Choroid plexus epithelial cell (primary cell): ENCODE data around the gene RGS6.

ENCODE experiments used
- DNase-seq: peaks from one replicate; pipeline ENCODE4 v3.0.0-alpha.2; 2010; ENCODE audit warnings: low read depth
- H3K4me3 ChIP-seq: 2 replicates; pipeline ENCODE4 v1.5.1; 2011; ENCODE audit warnings: low read depth, mild to moderate bottlenecking, control low read depth, low read length, moderate library complexity
- TF ChIP-seq, protein P1 (sequence below): conservative IDR thresholded peaks from 2 replicates; pipeline ENCODE4 v1.5.1; 2011; ENCODE audit warnings: low read depth, mild to moderate bottlenecking, control low read depth, inconsistent platforms, low read length, moderate library complexity

Gene RGS6

DNA sequence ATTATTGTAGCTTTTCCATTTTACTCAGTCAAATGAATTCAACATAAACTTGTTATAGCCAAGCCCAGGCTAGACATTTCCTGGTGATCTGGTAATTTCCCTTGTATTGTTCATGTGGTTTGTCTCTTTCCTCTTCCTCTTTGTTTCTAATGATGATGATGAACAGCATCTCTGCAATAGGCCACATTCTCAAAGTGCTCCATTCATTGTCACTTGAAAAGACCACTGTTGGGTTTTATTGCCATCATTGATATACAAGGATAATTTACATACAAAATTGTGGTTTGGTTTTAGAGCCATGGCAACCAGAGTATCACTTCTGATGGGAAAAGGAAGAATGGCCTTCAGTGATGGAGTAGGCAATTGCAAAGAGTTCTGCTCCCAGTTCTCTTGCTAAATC, 379.3 kb downstream of the RGS6 start:
- no peak for DNase-seq
- H3K4me3 ChIP-seq, result no peak overlapping the region
- TF ChIP-seq, protein P1, sequence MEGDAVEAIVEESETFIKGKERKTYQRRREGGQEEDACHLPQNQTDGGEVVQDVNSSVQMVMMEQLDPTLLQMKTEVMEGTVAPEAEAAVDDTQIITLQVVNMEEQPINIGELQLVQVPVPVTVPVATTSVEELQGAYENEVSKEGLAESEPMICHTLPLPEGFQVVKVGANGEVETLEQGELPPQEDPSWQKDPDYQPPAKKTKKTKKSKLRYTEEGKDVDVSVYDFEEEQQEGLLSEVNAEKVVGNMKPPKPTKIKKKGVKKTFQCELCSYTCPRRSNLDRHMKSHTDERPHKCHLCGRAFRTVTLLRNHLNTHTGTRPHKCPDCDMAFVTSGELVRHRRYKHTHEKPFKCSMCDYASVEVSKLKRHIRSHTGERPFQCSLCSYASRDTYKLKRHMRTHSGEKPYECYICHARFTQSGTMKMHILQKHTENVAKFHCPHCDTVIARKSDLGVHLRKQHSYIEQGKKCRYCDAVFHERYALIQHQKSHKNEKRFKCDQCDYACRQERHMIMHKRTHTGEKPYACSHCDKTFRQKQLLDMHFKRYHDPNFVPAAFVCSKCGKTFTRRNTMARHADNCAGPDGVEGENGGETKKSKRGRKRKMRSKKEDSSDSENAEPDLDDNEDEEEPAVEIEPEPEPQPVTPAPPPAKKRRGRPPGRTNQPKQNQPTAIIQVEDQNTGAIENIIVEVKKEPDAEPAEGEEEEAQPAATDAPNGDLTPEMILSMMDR, result no peak

DNA sequence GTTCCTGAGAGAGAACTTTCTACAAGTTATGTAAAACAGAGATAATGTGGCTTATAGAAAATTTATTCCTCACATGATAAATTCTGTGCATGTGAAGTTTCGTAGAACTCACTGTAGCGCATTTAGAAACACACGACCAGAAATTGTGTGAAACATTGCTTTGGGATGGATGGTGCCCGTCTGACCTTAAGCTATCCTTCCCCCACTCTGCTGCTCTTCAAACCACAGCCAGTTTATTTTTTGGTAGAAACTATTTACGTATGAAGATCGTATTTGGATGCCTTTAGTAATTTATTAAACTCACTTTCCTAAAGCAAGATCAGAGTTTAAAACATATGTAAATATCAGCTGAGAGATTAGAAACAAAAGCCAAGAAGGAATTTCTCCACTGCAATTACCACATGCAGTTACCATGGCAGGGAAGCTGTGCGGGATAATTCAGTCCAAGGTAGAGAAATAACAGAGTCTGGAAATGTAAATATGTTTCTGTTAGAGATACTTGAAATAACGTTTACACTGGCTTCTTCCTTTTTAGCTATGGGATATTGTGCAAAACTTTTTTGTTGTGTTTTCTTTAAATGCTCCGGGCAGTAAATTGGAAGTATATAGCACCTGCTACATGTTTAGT, 382.7 kb downstream of the RGS6 start:
- no peak overlapping the region for H3K4me3 ChIP-seq
- DNase-seq, result no peak
- TF ChIP-seq, protein P1, result no peak

- H3K4me3 ChIP-seq, result no peak overlapping the region
- TF ChIP-seq, protein P1, result no peak
- no peak for DNase-seq
Observed at GRCh38 chr14:72315714-72316113, 383.5 kb downstream of the RGS6 start.

GRCh38 chr14:72318648-72319047, 386.4 kb downstream of the RGS6 start:
- H3K4me3 ChIP-seq, result no peak overlapping the region
- no peak for DNase-seq
- TF ChIP-seq, protein P1, result no peak

DNA sequence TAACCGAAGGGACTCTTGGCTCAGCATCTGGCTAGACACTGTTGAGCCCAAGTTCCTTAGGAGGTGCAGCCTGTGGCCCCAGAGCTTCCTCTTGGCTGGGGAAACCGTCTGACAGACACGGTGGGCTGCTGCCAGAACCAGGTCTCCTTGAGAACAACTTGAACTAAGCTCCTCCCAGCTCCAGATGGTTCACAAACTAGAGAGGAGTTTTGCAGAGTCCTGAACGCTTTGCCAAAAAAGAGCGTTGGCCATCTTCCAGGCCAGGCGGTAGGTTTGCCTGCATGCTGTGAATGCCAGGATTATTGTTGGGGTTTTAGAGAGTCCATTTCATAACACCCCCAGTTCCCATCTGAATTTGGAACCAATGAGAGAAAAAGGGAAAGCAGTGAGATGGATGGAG, 399.8 kb downstream of the RGS6 start:
- TF ChIP-seq, protein P1, result no peak
- H3K4me3 ChIP-seq, result no peak overlapping the region
- DNase-seq, result no peak

DNA sequence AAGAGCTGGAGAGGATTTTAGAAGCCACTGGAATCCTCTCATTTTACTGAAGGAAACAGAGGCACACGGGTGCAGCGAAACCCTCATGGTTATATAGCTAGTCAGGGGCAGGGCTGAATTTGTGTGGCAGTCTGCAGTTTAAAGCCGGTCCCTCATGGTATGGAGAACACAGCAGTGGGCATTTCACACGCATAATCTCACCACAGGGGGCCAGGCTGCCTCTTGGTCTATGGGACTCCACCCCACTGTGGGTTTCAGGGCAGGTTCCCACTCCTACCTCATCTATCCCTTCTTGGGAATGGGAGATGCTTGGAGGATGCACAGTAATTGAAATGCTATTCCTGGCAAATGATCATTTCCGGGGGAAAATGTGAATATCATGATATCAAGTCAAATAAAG, 400.6 kb downstream of the RGS6 start:
- TF ChIP-seq, protein P1, result no peak
- no peak for DNase-seq
- no peak overlapping the region for H3K4me3 ChIP-seq

GRCh38 chr14:72333357-72333756, 401.1 kb downstream of the RGS6 start:
- no peak overlapping the region for H3K4me3 ChIP-seq
- TF ChIP-seq, protein P1, result no peak
- DNase-seq, result no peak
